ENCODE measurements around the gene SPG7.

Gene SPG7

DNA sequence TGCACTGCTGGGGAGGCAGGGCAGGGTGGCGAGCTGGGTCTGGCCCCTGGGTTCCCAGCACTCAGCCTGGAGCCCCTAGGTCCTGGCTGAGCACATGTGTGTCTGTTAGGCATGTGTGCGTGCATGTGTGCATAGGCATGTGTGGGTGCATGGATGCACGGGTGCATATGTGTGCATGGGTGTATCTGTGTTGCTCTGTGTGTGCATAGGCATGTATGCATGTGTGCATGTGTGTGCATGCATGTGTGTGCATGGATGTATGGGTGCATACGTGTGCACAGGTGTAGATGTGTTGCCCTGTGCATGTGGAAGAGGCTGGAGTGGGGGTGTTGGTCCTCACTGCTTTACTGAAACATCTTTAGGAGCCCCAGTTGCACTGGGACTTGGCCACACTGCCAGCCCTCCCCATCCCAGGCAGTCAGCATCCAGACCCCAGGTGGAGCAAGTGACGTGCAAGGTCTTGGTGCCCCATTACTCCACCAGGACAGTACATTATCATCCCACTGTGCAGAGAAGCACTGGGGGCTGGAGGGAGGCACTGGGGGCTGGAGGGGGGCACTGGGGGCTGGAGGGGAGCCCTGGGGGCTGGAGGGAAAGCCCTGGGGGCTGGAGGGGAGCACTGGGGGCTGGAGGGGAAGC, 94.9 kb downstream of the SPG7 start:
- DNase-seq, result no peak

DNA sequence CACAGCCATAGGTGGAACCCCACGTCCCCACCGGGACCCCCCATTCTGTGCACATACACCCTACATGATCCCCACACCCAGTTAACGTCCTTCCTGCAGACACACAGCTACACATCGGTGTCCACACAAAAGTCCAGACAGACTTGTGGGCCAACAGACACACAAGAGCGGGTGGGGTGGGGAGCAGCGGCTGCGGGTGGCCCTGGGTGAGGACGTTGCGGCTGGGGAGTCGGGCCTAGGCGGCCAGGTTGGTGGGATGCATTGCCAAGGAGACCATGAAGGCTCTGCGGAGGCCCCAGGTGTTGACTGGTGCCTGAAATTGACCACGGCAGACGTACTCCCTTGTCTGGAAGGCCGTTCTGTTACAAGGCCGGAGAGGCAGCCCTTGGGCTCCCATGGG, 96.6 kb downstream of the SPG7 start:
- no peak for DNase-seq

DNA sequence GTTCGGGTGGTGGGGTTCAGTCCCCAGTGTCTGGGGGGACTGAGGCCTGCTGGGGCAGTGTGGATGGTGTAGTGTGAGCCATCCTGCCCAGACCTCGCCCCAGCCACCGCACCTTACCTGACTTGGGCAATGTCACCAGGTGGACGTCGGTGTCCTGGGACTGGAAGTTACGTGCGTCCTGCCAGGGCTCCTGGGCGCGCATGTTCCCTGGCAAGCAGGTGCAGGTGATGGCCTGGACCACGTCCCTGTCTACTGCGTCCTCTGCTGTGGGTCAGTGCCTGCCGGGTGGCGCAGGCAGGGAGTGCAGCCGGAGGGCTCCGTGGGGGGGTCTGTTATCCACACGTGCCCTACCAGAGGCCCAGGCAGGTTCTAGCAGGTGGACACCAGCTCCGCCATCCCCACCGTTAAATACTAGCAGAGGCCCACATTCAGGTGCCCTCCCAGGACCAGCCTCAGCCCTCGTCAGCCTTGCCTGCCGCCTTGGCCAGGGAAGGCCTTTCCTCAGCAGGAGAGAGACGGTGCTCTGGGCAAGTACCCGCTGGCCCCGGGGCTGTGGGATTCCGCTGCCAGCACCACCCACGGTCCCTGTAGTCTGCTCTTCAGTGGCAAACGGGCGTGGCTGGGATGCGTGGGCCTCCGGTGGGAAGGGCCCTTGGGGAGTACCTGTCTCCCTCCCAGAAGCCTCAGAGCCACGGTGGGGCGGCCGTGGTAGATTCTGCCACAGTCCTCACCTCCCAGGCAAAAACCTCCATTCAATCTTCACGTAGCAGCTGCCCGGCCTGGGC, 97.2 kb downstream of the SPG7 start:
- DNase-seq, result no peak

DNA sequence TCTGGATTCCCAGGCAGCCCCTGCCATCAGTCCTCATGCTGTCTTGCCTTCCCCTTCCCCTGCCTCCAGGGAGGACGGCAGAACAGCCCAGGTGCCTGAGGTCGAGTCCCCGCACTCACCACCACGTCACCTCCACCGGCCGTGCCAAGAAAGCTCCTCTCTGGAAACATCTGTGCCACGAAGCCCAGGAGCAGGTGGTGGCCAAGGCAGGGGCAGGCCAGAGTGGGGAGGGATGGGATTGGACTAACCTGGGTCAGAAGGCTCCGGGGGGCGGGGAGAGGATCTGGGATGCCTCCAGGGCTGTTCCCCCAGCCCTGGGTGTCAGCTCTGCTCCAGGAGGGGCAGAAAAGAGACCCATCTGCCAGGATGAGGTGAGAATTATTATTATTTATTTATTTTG, 97.8 kb downstream of the SPG7 start:
- DNase-seq, result no peak
